ENCODE data around the gene SPATA4. TPM values are rescaled to one million over a fixed set of nuclear protein-coding genes. Genes with fewer than 3 reads are reported as not detected.

The SPATA4 gene
- total and polyA plus RNA-seq, 9 of the 15 experiments (the other 6 are each of a cell fraction or from before 2014, with no cell fraction given) = not detected

DNA sequence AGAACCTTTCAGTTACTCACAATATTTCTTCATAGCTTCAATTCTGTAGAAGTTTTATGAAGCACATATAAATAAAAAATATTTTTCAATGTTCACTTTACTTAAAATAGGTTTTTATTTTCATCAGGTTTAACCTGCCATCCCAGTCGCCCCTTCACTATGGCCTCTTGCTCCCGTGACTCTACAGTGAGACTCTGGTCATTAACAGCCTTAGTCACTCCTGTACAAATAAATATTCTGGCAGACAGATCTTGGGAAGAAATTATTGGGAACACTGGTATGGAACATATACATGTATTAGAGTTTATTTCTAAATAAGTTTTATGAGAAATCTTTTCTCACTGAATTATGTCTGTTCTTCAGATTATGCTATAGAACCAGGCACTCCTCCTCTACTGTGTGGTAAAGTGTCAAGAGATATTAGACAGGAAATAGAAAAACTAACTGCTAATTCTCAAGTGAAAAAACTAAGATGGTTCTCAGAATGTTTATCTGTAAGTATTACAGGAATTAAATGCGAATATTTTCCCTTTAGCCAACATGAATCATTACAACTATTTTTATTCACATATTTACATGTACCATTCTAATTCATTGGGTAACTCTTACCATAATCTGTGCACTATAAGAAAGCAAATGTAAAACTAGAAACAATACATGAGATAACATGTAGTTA lies 45.6 kb downstream of the SPATA4 start:
- H3K36me3 ChIP-seq (ENCODE audit: control insufficient read depth, insufficient read depth, low read length) = no peaks in the 10 kb centered on the region
- no peak overlapping the region for H3K9ac ChIP-seq (ENCODE audit: insufficient read depth in 1 of 2, low read depth in 2 of 2, low read length in 2 of 2)
- ChIA-PET POLR2A (interaction anchor here (0.7 kb wide), 1 partner anchor 158 kb away, joined by 3 read pairs; no protein-coding TSS in a partner anchor), CTCF (ENCODE audit: low intra/inter-chr PET ratio) (interaction anchor here (2.2 kb wide), 1 partner anchor 191 kb away, joined by 20 read pairs; no protein-coding TSS in a partner anchor)
- no peak overlapping the region for H2AFZ ChIP-seq (ENCODE audit: low read depth, low read length)
- H3K9me3 ChIP-seq (replicated peaks; ENCODE audit: control insufficient read depth, insufficient read depth, low read depth, low read length) = no peaks in the 10 kb centered on the region
- in situ Hi-C loops (cut with MboI) = no loop called here
- ATAC-seq (no peak), DNase-seq (ENCODE audit: extremely low read depth in 1 of 4, low spot score in 3 of 4) (no peak), FAIRE-seq (no peak)
- H3K27ac ChIP-seq (ENCODE audit: extremely low read depth, low read depth, low read length) = no peak overlapping the region
- no peaks in the 10 kb centered on the region for H3K9me1 ChIP-seq (ENCODE audit: control insufficient read depth, insufficient read depth, low read length)
- no TSS peak for BruUV-seq (replicated peaks)
- no peaks in the 10 kb centered on the region for H4K20me1 ChIP-seq (replicated peaks; ENCODE audit: control insufficient read depth, insufficient read depth, low read length)
- TF ChIP-seq ZNF76 (CRISPR knock-in tag; IDR thresholded peaks at IDR 0.05; ENCODE audit: borderline replicate concordance) = no peak
- TF ChIP-seq ARID1B (IDR thresholded peaks at IDR 0.05) = no peak
- TF ChIP-seq, protein P1, sequence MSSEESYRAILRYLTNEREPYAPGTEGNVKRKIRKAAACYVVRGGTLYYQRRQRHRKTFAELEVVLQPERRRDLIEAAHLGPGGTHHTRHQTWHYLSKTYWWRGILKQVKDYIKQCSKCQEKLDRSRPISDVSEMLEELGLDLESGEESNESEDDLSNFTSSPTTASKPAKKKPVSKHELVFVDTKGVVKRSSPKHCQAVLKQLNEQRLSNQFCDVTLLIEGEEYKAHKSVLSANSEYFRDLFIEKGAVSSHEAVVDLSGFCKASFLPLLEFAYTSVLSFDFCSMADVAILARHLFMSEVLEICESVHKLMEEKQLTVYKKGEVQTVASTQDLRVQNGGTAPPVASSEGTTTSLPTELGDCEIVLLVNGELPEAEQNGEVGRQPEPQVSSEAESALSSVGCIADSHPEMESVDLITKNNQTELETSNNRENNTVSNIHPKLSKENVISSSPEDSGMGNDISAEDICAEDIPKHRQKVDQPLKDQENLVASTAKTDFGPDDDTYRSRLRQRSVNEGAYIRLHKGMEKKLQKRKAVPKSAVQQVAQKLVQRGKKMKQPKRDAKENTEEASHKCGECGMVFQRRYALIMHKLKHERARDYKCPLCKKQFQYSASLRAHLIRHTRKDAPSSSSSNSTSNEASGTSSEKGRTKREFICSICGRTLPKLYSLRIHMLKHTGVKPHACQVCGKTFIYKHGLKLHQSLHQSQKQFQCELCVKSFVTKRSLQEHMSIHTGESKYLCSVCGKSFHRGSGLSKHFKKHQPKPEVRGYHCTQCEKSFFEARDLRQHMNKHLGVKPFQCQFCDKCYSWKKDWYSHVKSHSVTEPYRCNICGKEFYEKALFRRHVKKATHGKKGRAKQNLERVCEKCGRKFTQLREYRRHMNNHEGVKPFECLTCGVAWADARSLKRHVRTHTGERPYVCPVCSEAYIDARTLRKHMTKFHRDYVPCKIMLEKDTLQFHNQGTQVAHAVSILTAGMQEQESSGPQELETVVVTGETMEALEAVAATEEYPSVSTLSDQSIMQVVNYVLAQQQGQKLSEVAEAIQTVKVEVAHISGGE (CRISPR knock-in tag; IDR thresholded peaks at IDR 0.05) = no peak
- no peak for TF ChIP-seq SUPT5H (IDR thresholded peaks at IDR 0.05)
- TF ChIP-seq, protein P2, sequence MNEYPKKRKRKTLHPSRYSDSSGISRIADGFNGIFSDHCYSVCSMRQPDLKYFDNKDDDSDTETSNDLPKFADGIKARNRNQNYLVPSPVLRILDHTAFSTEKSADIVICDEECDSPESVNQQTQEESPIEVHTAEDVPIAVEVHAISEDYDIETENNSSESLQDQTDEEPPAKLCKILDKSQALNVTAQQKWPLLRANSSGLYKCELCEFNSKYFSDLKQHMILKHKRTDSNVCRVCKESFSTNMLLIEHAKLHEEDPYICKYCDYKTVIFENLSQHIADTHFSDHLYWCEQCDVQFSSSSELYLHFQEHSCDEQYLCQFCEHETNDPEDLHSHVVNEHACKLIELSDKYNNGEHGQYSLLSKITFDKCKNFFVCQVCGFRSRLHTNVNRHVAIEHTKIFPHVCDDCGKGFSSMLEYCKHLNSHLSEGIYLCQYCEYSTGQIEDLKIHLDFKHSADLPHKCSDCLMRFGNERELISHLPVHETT (CRISPR knock-in tag; conservative IDR thresholded peaks at IDR 0.05 in 1 of 2, IDR thresholded peaks at IDR 0.05 in 1 of 2) = no peak
- TF ChIP-seq ZNF282 (CRISPR knock-in tag; IDR thresholded peaks at IDR 0.05) = no peak
- TF ChIP-seq, protein P3, sequence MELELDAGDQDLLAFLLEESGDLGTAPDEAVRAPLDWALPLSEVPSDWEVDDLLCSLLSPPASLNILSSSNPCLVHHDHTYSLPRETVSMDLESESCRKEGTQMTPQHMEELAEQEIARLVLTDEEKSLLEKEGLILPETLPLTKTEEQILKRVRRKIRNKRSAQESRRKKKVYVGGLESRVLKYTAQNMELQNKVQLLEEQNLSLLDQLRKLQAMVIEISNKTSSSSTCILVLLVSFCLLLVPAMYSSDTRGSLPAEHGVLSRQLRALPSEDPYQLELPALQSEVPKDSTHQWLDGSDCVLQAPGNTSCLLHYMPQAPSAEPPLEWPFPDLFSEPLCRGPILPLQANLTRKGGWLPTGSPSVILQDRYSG (tag; conservative IDR thresholded peaks at IDR 0.05; ENCODE audit: low read depth) = no peak
- no peak overlapping the region for H3K4me2 ChIP-seq (ENCODE audit: insufficient read depth, low read length)
- no peaks in the 10 kb centered on the region for H3K4me1 ChIP-seq (replicated peaks in 1 of 2; ENCODE audit: control insufficient read depth in 2 of 2, insufficient read depth in 2 of 2, low read length in 2 of 2)
- H3K79me2 ChIP-seq (ENCODE audit: control insufficient read depth, insufficient read depth, low read length) = no peaks in the 10 kb centered on the region
- no peak overlapping the region for H3K4me3 ChIP-seq
- WGBS (ENCODE audit: insufficient coverage, low coverage, missing lambda C conversion rate) = 0% methylated on average over 3 of the region's 3 CpGs
- H3K27me3 ChIP-seq (ENCODE audit: control insufficient read depth in 2 of 2, insufficient read depth in 2 of 2, low read length in 2 of 2) = no peaks in the 10 kb centered on the region
- intact Hi-C loops (cut with micrococcal nuclease) = loop anchor here (1.0 kb wide), 1 partner anchor 191 kb away; no protein-coding TSS in a partner anchor

Data from K562 (cell line).